Mucosa of descending colon (tissue), 3 donors: ENCODE measurements around the gene TRPM7. TPM values are rescaled to one million over a fixed set of nuclear protein-coding genes. Genes with fewer than 3 reads are reported as not detected.
"Not testable (repeated sequence)": the region's sequence is repeated elsewhere in the genome, so short reads cannot be mapped to it uniquely, and the experiment has no call there.

Experiments
- ATAC-seq: fragments of 200-7000 bp; cut with Tn5 transposase; one replicate; pipeline ENCODE4 v1.9.1; 2020; ENCODE audit warnings: mild to moderate bottlenecking, moderate library complexity
- DNase-seq, 3 donors: peaks; one replicate each; pipeline ENCODE4 v3.0.0-alpha.2; 2020
- H3K36me3 ChIP-seq: fragments of 200-600 bp; one replicate; pipeline ENCODE4 v1.8.0; 2021; ENCODE audit warnings: low read depth, mild to moderate bottlenecking
- H3K4me1 ChIP-seq: fragments of 200-600 bp; one replicate; pipeline ENCODE4 v1.8.0; 2021; ENCODE audit warnings: low read depth, mild to moderate bottlenecking
- H3K4me3 ChIP-seq: fragments of 200-600 bp; one replicate; pipeline ENCODE4 v1.8.0; 2021; ENCODE audit warnings: mild to moderate bottlenecking
- H3K9me3 ChIP-seq: fragments of 200-600 bp; one replicate; pipeline ENCODE4 v1.8.0; 2021; ENCODE audit warnings: mild to moderate bottlenecking
- CTCF ChIP-seq: fragments of 200-600 bp; IDR thresholded peaks from one replicate; pipeline ENCODE4 v1.8.0; 2022; ENCODE audit warnings: antibody characterized with exemption, mild to moderate bottlenecking
- intact Hi-C, 2 donors: fragments of 100-400 bp; cut with DNase I in 1 of 2; cut with micrococcal nuclease in 1 of 2; formaldehyde crosslinking; loops; one replicate each; pipeline versions ENCODE4 v1.11.0 to v1.11.1; 2022; cut with DNase I, micrococcal nuclease
- total RNA-seq, 3 donors: library from RNA; stranded (reverse); fragmentation: NEBNext Ultra II Directional in 2 of 3; extraction: Animal tissue kit (Norgen Biotek cat#: 25700) in 2 of 3; gene quantifications; one replicate each; pipeline versions ENCODE4 v1.2.1 to v1.2.4, GENCODE V29; 2021 to 2023
- donor health status: DM: no; HTN: no; CAD: no; lungs with moderate emphysema.
- donor health status: DM: no; HTN: no; CAD: no.
- donor health status: DM: no; HTN: yes; CAD: no.

TRPM7 gene
- total RNA-seq, 3 donors from 2014 or later: 34.7 to 39.7 (median 38.8) TPM

GRCh38 chr15:50607129-50607528 lies 79.5 kb downstream of the TRPM7 start:
- no peak for ATAC-seq
- H3K36me3 ChIP-seq: no peaks in the 10 kb centered on the region
- TF ChIP-seq CTCF: no peak

GRCh38 chr15:50605462-50605861 lies 81.1 kb downstream of the TRPM7 start:
- no peak for ATAC-seq
- DNase-seq: no peak
- Histone ChIP-seq H3K4me3 (no peak overlapping the region), H3K9me3 (no peaks in the 10 kb centered on the region), H3K4me1 (no peaks in the 10 kb centered on the region), H3K36me3 (no peaks in the 10 kb centered on the region)
- intact Hi-C loops: no loop called here
- no peak for TF ChIP-seq CTCF

More at GRCh38 chr15:50607129-50607528, 79.5 kb downstream of the TRPM7 start:
- no peak for DNase-seq
- H3K4me3 ChIP-seq: no peak overlapping the region
- H3K9me3 ChIP-seq: no peaks in the 10 kb centered on the region
- intact Hi-C loops: no loop called here
- no peaks in the 10 kb centered on the region for H3K4me1 ChIP-seq

GRCh38 chr15:50602028-50602427 lies 84.6 kb downstream of the TRPM7 start:
- H3K4me1 ChIP-seq, H3K36me3 ChIP-seq, H3K4me3 ChIP-seq, ATAC-seq, intact Hi-C loops, DNase-seq, H3K9me3 ChIP-seq: not testable (repeated sequence)

GRCh38 chr15:50594311-50594710 lies 92.3 kb downstream of the TRPM7 start:
- TF ChIP-seq CTCF: no peak
- Histone ChIP-seq H3K9me3 (no peaks in the 10 kb centered on the region), H3K36me3 (peaks cover 6% of the 10 kb centered on the region), H3K4me3 (no peak overlapping the region), H3K4me1 (no peaks in the 10 kb centered on the region)
- no peak for DNase-seq
- intact Hi-C loops: no loop called here
- no peak for ATAC-seq

- TF ChIP-seq CTCF: no peak
- DNase-seq (no peak), ATAC-seq (no peak)
- intact Hi-C loops: no loop called here
- no peak overlapping the region for H3K4me3 ChIP-seq
- H3K9me3 ChIP-seq: no peaks in the 10 kb centered on the region
- H3K36me3 ChIP-seq: peaks cover 10% of the 10 kb centered on the region
- no peaks in the 10 kb centered on the region for H3K4me1 ChIP-seq
Measured at GRCh38 chr15:50593761-50594160, 92.8 kb downstream of the TRPM7 start.

- no peak for TF ChIP-seq CTCF
- ATAC-seq (no peak), DNase-seq (no peak)
- Histone ChIP-seq H3K9me3 (no peaks in the 10 kb centered on the region), H3K4me3 (no peak overlapping the region), H3K4me1 (no peaks in the 10 kb centered on the region), H3K36me3 (peaks cover 7% of the 10 kb centered on the region)
- intact Hi-C loops: no loop called here
Measured at GRCh38 chr15:50590288-50590687, 96.3 kb downstream of the TRPM7 start.
